B cell (primary cell): ENCODE results near the gene CAND2. TPM values are rescaled to one million over a fixed set of nuclear protein-coding genes. Genes with fewer than 3 reads are reported as not detected.
"Not testable (repeated sequence)": the region's sequence is repeated elsewhere in the genome, so short reads cannot be mapped to it uniquely, and the experiment has no call there.

Experiments used
- ATAC-seq: fragments of 200-7000 bp; cut with Tn5 transposase; one replicate; pipeline ENCODE4 v1.10.0; 2021; ENCODE audit warnings: low read depth, mild to moderate bottlenecking, moderate number of reproducible peaks, moderate library complexity
- CTCF ChIA-PET: fragments of 350-600 bp; sonication (Branson Sonifier 250); formaldehyde crosslinking; loops from one replicate; lab custom pipeline; 2021; ENCODE audit warnings: antibody characterized with exemption, inconsistent platforms; lab: Charles Lee
- POLR2A ChIA-PET: fragments of 350-600 bp; sonication (Branson Sonifier 250); formaldehyde crosslinking; loops from one replicate; lab custom pipeline; 2021; ENCODE audit warnings: antibody characterized with exemption; lab: Charles Lee
- DNase-seq: peaks from one replicate; pipeline ENCODE4 v3.0.0; 2013
- H2AFZ ChIP-seq: 2 replicates; pipeline ENCODE4 v1.6.1; 2012; ENCODE audit warnings: mild to moderate bottlenecking, low read depth, low read length; ENCODE audit not compliant: insufficient read depth, poor library complexity, severe bottlenecking
- H3K27ac ChIP-seq, 2 donors: 1 replicate in 1 of 2; 2 replicates in 1 of 2; pipeline ENCODE4 v1.5.1; 2012 to 2013; ENCODE audit warnings: low read length in 2 of 2, mild to moderate bottlenecking in 2 of 2, moderate library complexity in 1 of 2
- H3K27me3 ChIP-seq, 4 experiments: fragments of 200-600 bp in 1 of 4; sonication (generic) in 1 of 4; replicated peaks in 1 of 4; 1 replicate in 2 of 4; 2 replicates in 2 of 4; pipeline versions ENCODE4 v1.6.1 to v1.7.0; 2013 to 2016; ENCODE audit warnings: low read length in 3 of 4, mild to moderate bottlenecking in 2 of 4, mixed read lengths in 1 of 4, moderate library complexity in 1 of 4; ENCODE audit not compliant: insufficient read depth in 4 of 4, control insufficient read depth in 3 of 4; ENCODE audit errors: control extremely low read depth in 1 of 4
- H3K36me3 ChIP-seq, 2 experiments: replicated peaks in 1 of 2; 1 replicate in 1 of 2; 2 replicates in 1 of 2; pipeline versions ENCODE4 v1.6.1 to v1.7.1; 2013; ENCODE audit warnings: low read length in 1 of 2; ENCODE audit not compliant: insufficient read depth in 2 of 2, control insufficient read depth in 1 of 2; ENCODE audit errors: control extremely low read depth in 1 of 2, extremely low read depth in 1 of 2
- H3K4me1 ChIP-seq, 2 donors: fragments of 200-600 bp in 1 of 2; sonication (generic) in 1 of 2; 1 replicate in 1 of 2; 2 replicates in 1 of 2; pipeline versions ENCODE4 v1.5.1 to v1.6.1; 2013 to 2017; ENCODE audit warnings: low read length in 2 of 2; ENCODE audit not compliant: control insufficient read depth in 2 of 2, insufficient read depth in 2 of 2
- H3K4me2 ChIP-seq: replicated peaks from 2 replicates; pipeline ENCODE3; 2012; ENCODE audit warnings: mild to moderate bottlenecking, low read depth, low read length; ENCODE audit not compliant: poor library complexity, severe bottlenecking
- H3K4me3 ChIP-seq, 5 experiments: fragments of 200-600 bp in 1 of 5; sonication (generic) in 1 of 5; 1 replicate in 3 of 5; 2 replicates in 2 of 5; pipeline versions ENCODE4 v1.5.1 to v1.7.0; 2011 to 2016; ENCODE audit warnings: low read length in 4 of 5, mild to moderate bottlenecking in 4 of 5, low read depth in 2 of 5, control low read depth in 1 of 5, moderate library complexity in 1 of 5; ENCODE audit not compliant: insufficient read depth in 1 of 5; ENCODE audit errors: control extremely low read depth in 1 of 5, extremely low read depth in 1 of 5
- H3K79me2 ChIP-seq: fragments of 200-600 bp; sonication (generic); one replicate; pipeline ENCODE4 v1.6.0; 2016; ENCODE audit warnings: low read length; ENCODE audit not compliant: control insufficient read depth, insufficient read depth
- H3K9ac ChIP-seq: fragments of 200-600 bp; sonication (generic); 2 replicates; pipeline ENCODE4 v1.6.1; 2017; ENCODE audit warnings: mild to moderate bottlenecking, low read length, moderate library complexity
- H3K9me3 ChIP-seq, 3 donors: one replicate each; pipeline versions ENCODE4 v1.6.1 to v1.7.1; 2013; ENCODE audit warnings: low read length in 2 of 3; ENCODE audit not compliant: control insufficient read depth in 2 of 3, insufficient read depth in 1 of 3; ENCODE audit errors: control extremely low read depth in 1 of 3
- H4K20me1 ChIP-seq: 2 replicates; pipeline ENCODE4 v1.6.0; 2012; ENCODE audit warnings: mild to moderate bottlenecking, low read length; ENCODE audit not compliant: insufficient read depth, control insufficient read depth, poor library complexity, severe bottlenecking
- H3K27ac Mint-ChIP-seq: one replicate; pipeline ENCODE4 v1.8.0; 2021; ENCODE audit warnings: mixed read lengths
- H3K27me3 Mint-ChIP-seq: one replicate; pipeline ENCODE4 v1.8.0; 2021; ENCODE audit warnings: mixed read lengths
- H3K4me1 Mint-ChIP-seq: one replicate; pipeline ENCODE4 v1.8.0; 2021; ENCODE audit warnings: mixed read lengths
- H3K4me3 Mint-ChIP-seq: one replicate; pipeline ENCODE4 v1.8.0; 2021; ENCODE audit warnings: mixed read lengths
- H3K9me3 Mint-ChIP-seq: one replicate; pipeline ENCODE4 v1.8.0; 2022; ENCODE audit warnings: mixed read lengths; ENCODE audit not compliant: insufficient read depth
- CTCF ChIP-seq: fragments of 200-600 bp; IDR thresholded peaks from one replicate; pipeline ENCODE4 v1.8.0; 2022; ENCODE audit warnings: antibody characterized with exemption, mild to moderate bottlenecking
- EZH2 ChIP-seq: IDR thresholded peaks from 2 replicates; pipeline ENCODE4 v1.6.1; 2012; ENCODE audit warnings: borderline replicate concordance, low read depth, mild to moderate bottlenecking, moderate library complexity, low read length; ENCODE audit not compliant: insufficient read depth, poor library complexity, severe bottlenecking
- WGBS: methylation state at CpG from one replicate; pipeline ENCODE4 v1.1.5; 2013; ENCODE audit warnings: missing lambda C conversion rate; ENCODE audit not compliant: insufficient coverage; 5-methylcytosine and 5-hydroxymethylcytosine counted together
- intact Hi-C: fragments of 100-400 bp; cut with micrococcal nuclease; formaldehyde crosslinking; loops from one replicate; pipeline ENCODE4 v1.10.0; 2022
- polyA plus RNA-seq: library from polyadenylated mRNA; depleted of rRNA; stranded (reverse); fragments of >200 nt; gene quantifications from 2 replicates; pipeline ENCODE4 v1.2.3, GENCODE V29; 2012
- total RNA-seq, 2 donors: library from RNA; stranded (reverse); fragments of 120-200 nt in 1 of 2; gene quantifications; 1 replicate in 1 of 2; 2 replicates in 1 of 2; pipeline versions ENCODE4 v1.2.3 to v1.2.4, GENCODE V29; 2013 to 2022

Gene CAND2
- total and polyA plus RNA-seq, 2 donors (not counting 1 experiment from before 2014, with no cell fraction given) = 0.34 to 1.9 TPM

GRCh38 chr3:12879191-12879815, 82.8 kb downstream of the CAND2 start:
- Histone ChIP-seq H3K27me3 (peaks cover 0 to 21% (median 4%) of the 10 kb centered on the region in 4 experiments), H3K36me3 (no peaks in the 10 kb centered on the region), H4K20me1 (no peaks in the 10 kb centered on the region), H2AFZ (no peak overlapping the region), H3K27ac (no peak overlapping the region), H3K9me3 (peaks cover 0 to 10% (median 0%) of the 10 kb centered on the region in 3 donors), H3K4me1 (peaks cover 17 to 29% of the 10 kb centered on the region in 2 donors), H3K4me3 (no peak overlapping the region), H3K79me2 (no peaks in the 10 kb centered on the region), H3K4me2 (no peak overlapping the region), H3K9ac (no peak overlapping the region)
- Mint-ChIP-seq H3K27me3 (peaks cover 7% of the 10 kb centered on the region), H3K4me1 (peaks cover 23% of the 10 kb centered on the region), H3K4me3 (no peak overlapping the region), H3K27ac (no peak overlapping the region), H3K9me3 (no peaks in the 10 kb centered on the region)
- intact Hi-C loops = no loop called here
- WGBS = 94% methylated on average over 5 of the region's 5 CpGs
- TF ChIP-seq EZH2 = no peak
- no peak for TF ChIP-seq CTCF
- no peak for DNase-seq
- no peak for ATAC-seq
- POLR2A ChIA-PET = no interaction called here
- CTCF ChIA-PET = interaction anchor here (1.4 to 2.9 kb wide), 3 partner anchors 9 to 13 kb away, joined by 5 to 13 read pairs (median 12); no protein-coding TSS in a partner anchor

DNA sequence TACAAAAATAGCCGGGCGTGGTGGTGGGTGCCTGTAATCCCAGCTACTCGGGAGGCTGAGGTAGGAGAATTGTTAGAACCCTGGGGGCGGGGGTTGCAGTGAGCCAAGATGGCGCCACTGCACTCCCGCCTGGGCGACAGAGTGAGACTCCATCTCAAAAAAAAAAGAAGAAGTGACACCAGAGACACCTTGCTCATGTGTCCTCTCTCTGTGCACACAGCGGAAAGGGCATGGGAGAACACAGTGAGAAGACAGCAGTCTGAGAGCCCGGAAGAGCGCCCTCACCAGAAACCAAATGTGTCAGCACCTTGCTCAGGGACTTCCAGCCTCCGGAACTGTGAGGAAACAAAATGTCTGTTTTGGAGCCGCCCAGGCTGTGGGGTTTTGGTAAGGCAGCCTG, 85.4 kb downstream of the CAND2 start:
- CTCF ChIA-PET = interaction anchor here (2.9 kb wide), 1 partner anchor 11 kb away, joined by 13 read pairs; no protein-coding TSS in a partner anchor
- H3K4me3 Mint-ChIP-seq = peak overlapping the region; percentile 59

More for the DNA sequence above, 85.4 kb downstream of the CAND2 start:
- POLR2A ChIA-PET, H3K4me3 ChIP-seq, H3K36me3 ChIP-seq, H3K27me3 Mint-ChIP-seq, H4K20me1 ChIP-seq, intact Hi-C loops, H3K9me3 Mint-ChIP-seq, H3K9ac ChIP-seq, H3K27me3 ChIP-seq, H3K27ac ChIP-seq, H3K9me3 ChIP-seq, H3K79me2 ChIP-seq: not testable (repeated sequence)
- H3K4me1 ChIP-seq = peaks cover 32 to 44% of the 10 kb centered on the region in 2 donors
- WGBS = 38% methylated on average over 3 of the region's 12 CpGs
- H2AFZ ChIP-seq = peak overlapping the region; percentile 34
- H3K4me2 ChIP-seq = peak overlapping the region; percentile 48
- DNase-seq (peak; percentile 71), ATAC-seq (peak; percentile 64)
- peaks cover 41% of the 10 kb centered on the region for H3K4me1 Mint-ChIP-seq
- H3K27ac Mint-ChIP-seq = peak overlapping the region; percentile 68
